B cell (primary cell): ENCODE data around the gene MORN1.

ENCODE experiments used
- CTCF ChIP-seq: fragments of 200-600 bp; IDR thresholded peaks from one replicate; pipeline ENCODE4 v1.8.0; 2022; ENCODE audit warnings: antibody characterized with exemption, mild to moderate bottlenecking
- EZH2 ChIP-seq: IDR thresholded peaks from 2 replicates; pipeline ENCODE4 v1.6.1; 2012; ENCODE audit warnings: borderline replicate concordance, low read depth, mild to moderate bottlenecking, moderate library complexity, low read length; ENCODE audit not compliant: insufficient read depth, poor library complexity, severe bottlenecking

DNA sequence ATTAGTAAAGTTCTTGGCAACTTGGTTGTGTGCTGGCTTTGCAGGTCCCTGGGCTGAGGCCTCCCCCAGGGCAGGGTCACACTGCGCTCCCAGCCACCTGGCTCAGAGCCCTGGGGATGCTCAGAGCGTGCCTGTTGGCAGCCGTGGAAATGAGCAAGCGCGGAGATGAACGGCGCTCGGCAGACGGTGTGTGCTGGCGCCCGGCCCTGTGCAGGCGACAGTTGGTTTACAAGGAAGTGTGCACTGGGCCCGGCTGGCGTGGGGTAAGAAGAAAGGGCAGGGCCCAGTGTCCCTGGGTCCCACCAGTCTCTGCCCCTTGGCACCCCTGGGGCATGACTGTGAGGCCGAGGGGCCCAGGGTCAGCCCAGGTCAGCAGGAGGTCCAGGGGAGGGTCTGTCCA, 46.7 kb upstream of the MORN1 start:
- no peak for TF ChIP-seq EZH2
- no peak for TF ChIP-seq CTCF
